ES-I3 (cell line): Measurements from ENCODE around the gene PGAP6.

Source experiments
- H3K36me3 ChIP-seq: 2 replicates; pipeline ENCODE4 v1.6.1; 2013; ENCODE audit warnings: mild to moderate bottlenecking, low read length, control low read depth, moderate library complexity; ENCODE audit not compliant: insufficient read depth
- H3K4me1 ChIP-seq: 2 replicates; pipeline ENCODE4 v1.6.1; 2013; ENCODE audit warnings: mild to moderate bottlenecking, control low read depth, low read length; ENCODE audit not compliant: insufficient read depth
- H3K9ac ChIP-seq: 2 replicates; pipeline ENCODE4 v1.6.1; 2013; ENCODE audit warnings: low read depth, mild to moderate bottlenecking, low read length, moderate library complexity
- H3K9me3 ChIP-seq: 2 replicates; pipeline ENCODE4 v1.6.1; 2013; ENCODE audit warnings: mild to moderate bottlenecking, low read length, moderate library complexity; ENCODE audit not compliant: control insufficient read depth, insufficient read depth

PGAP6 gene

DNA sequence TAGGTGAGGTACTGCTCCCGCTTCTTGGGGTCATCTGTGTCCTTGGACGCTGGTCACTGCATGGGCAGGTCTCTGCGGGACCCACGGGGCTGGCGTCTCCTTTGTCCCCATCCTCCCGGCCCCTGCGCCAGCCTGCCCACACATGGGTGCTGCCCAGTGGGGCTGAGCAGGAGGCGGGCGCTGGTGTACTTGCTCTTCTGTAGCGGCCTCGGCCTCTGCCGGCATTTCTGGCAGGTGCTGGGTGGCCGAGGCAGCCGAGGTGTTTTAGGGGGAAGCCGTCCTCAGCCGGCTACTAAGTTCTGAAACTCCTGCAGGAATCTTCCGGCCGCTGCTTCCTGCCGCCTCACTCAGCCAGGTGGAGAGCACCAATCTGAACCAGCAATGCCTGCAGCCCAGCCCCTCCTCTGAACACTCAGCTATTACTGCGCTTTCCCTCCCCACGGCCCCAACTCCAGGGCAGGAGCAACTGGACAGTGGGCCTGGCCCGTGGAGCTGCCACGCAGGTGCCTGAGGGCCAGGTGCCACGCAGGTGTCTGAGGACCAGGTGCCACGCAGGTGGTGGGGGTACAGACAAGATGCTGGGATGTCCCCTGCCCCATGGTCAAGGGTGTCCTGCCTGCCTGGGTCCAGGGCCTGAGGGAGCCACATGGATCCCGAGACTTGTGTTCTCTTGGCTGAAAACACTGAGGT lies 29.9 kb upstream of the PGAP6 start:
- Histone ChIP-seq H3K9me3 (no peaks in the 10 kb centered on the region), H3K4me1 (no peaks in the 10 kb centered on the region), H3K36me3 (0 out of 2 replicates have a peak, but pooled peaks cover 6% of the 10 kb centered on the region), H3K9ac (no peak overlapping the region)

DNA sequence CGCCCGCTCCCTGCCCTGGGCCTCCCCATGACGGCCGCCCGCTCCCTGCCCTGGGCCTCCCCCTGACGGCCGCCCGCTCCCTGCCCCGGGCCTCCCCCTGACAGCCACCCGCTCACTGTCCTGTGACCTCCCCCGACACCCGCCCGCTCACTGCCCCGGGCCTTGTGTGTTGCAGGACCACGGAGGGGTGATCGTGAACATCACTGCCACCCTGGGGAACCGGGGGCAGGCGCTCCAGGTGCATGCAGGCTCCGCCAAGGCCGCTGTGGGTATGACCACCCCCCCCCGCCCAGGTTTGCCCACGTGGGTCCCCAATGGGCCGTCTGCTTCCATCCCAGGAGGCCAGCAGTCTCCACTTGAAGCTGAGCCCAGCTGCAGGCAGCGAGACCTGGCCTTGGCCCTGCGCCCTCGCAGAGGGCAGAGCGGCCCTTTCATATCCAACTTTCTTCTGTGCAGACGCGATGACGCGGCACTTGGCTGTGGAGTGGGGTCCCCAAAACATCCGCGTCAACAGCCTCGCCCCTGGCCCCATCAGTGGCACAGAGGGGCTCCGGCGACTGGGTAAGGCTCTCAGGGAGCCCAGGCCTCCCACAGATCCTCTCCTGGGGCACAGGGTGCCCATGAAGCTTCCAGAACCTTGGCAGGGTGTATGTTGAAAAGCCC lies 28.9 kb upstream of the PGAP6 start:
- no peaks in the 10 kb centered on the region for H3K4me1 ChIP-seq
- no peak overlapping the region for H3K9ac ChIP-seq
- H3K9me3 ChIP-seq: no peaks in the 10 kb centered on the region
- H3K36me3 ChIP-seq: 0 out of 2 replicates have a peak, but pooled peaks cover 6% of the 10 kb centered on the region

DNA sequence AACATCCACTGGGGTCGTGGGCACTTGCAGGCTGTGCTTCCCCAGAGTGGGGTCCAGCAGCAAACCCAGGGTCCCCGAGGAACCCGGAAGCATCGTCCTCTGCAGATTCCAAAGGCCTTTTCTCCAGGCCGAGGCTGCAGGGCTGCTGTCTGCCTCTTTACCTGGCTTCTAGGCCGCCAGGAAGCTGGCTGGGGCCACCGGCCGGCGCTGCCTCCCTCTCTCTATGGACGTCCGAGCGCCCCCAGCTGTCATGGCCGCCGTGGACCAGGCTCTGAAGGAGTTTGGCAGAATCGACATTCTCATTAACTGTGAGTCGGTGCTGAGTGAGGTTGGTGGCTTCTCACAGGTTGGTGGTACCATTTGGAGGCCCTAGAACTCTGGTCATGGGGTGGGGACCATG lies 25.5 kb upstream of the PGAP6 start:
- H3K9me3 ChIP-seq: no peaks in the 10 kb centered on the region
- no peaks in the 10 kb centered on the region for H3K4me1 ChIP-seq
- no peak overlapping the region for H3K9ac ChIP-seq
- 0 out of 2 replicates have a peak, but pooled peaks cover 6% of the 10 kb centered on the region for H3K36me3 ChIP-seq

DNA sequence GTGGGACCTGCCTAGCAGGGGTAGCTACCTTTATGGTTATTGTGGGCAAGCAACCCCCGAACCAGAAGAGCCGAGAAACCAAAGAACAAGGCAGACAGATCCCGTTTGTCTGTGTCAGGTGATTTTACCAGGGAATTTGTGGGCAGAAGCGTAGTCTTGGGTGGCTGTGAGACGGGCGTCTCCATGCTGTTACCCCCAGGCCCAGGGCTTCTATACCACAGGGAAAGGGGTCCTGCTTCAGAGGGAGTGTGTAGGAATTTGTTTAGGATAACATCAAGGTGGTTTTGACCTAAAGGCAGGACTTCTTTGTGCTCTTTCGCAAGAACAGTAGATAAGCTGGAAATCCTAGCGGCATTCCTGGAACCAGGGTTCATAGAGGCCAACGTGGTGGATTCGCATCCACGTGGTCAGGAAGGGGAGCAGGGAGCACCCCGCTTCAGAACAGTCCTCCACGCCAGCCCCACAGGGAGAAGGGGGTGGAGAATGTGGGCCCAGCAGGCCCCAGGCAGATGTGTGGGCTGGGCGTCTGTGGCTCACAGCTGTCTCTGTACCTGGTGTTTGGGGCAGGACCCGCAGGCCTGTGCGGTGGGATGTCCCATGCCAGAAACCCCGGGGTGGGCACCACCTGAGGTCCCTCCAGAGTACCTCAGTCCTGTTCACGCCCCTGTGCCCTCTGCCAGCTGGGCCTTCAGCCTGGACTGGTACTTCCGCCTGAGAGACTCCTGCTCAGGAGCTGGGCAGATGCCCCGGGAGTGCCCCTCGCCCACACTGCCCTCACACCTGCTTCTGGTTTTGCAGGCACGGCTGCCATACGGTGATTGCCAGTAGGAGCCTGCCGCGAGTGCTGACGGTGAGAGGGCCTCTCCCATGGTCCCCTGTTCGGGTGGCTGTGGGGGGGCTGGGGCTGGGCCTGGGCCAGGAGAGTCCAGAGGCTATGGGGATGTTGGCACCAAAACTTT lies 24.0 kb upstream of the PGAP6 start:
- Histone ChIP-seq H3K4me1 (no peaks in the 10 kb centered on the region), H3K9me3 (no peaks in the 10 kb centered on the region), H3K36me3 (0 out of 2 replicates have a peak, but pooled peaks cover 6% of the 10 kb centered on the region), H3K9ac (no peak overlapping the region)

GRCh38 chr16:404971-405486 lies 23.3 kb upstream of the PGAP6 start:
- Histone ChIP-seq H3K36me3 (0 out of 2 replicates have a peak, but pooled peaks cover 6% of the 10 kb centered on the region), H3K9me3 (no peaks in the 10 kb centered on the region), H3K4me1 (peaks cover 5% of the 10 kb centered on the region; the same call in 1 of the 2 replicates), H3K9ac (no peak overlapping the region)

- H3K9ac ChIP-seq: peak within 1 kb of the TSS; percentile 95
- H3K9me3 ChIP-seq: no peaks in the 10 kb centered on the region
- H3K36me3 ChIP-seq: no peaks in the 10 kb centered on the region
- peaks cover 9% of the 10 kb centered on the region; the same call in 1 of the 2 replicates for H3K4me1 ChIP-seq
These were observed 19.9 kb upstream of the PGAP6 start, which contains the start of gene DECR2 for GRCh38 chr16:401468-402348. Gene DECR2, plus strand, starts transcription at chr16:401885. Its CDS starts 79 bp downstream, at chr16:401964.

DNA sequence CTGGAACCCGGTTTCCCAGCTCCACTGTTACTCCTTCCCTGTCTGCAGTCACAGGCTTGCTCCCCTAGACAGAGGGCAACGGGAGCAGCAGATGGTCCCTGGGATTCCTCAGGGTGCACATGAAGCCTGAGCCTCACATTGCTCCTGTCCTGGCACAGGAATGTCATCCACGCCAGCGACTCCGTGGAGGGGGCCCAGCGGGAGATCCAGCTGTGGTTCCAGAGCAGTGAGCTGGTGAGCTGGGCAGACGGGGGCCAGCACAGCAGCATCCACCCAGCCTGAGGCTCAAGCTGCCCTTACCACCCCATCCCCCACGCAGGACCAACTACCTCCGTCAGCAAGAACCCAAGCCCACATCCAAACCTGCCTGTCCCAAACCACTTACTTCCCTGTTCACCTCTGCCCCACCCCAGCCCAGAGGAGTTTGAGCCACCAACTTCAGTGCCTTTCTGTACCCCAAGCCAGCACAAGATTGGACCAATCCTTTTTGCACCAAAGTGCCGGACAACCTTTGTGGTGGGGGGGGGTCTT lies 18.3 kb upstream of the PGAP6 start:
- Histone ChIP-seq H3K9me3 (no peaks in the 10 kb centered on the region), H3K9ac (peak overlapping the region; percentile 78; the same call in 1 of the 2 replicates), H3K4me1 (peaks cover 15% of the 10 kb centered on the region; the same call in 1 of the 2 replicates), H3K36me3 (no peaks in the 10 kb centered on the region)

DNA sequence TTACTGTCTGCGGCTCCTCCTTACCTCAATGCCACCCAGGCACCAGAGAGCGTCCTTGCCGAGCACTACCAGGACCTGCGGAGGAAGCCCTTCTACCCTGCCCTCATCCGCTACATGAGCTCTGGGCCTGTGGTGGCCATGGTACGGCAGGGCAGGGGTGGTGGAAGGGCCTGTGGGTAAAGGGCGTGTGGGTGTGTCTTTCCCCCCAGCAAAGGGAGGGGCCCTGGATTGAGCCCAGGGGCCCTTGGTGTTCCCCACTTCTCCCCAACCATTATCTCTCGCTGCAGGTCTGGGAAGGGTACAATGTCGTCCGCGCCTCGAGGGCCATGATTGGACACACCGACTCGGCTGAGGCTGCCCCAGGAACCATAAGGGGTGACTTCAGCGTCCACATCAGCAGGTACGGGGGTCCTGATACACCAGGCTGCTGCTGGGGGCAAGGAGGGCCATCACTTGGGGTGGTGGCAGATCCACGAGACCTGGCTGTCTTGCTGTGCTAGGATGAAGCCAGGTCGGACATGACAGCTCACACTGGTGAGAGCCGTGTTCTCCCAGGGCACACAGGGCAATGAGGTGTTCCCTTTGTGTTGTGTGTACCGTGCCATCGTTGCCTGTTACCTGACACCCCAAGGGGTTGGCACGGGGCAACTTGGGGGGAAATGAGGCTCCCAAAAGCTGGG lies 17.7 kb upstream of the PGAP6 start:
- no peaks in the 10 kb centered on the region for H3K9me3 ChIP-seq
- peaks cover 15% of the 10 kb centered on the region; the same call in 1 of the 2 replicates for H3K4me1 ChIP-seq
- no peaks in the 10 kb centered on the region for H3K36me3 ChIP-seq
- no peak overlapping the region for H3K9ac ChIP-seq

DNA sequence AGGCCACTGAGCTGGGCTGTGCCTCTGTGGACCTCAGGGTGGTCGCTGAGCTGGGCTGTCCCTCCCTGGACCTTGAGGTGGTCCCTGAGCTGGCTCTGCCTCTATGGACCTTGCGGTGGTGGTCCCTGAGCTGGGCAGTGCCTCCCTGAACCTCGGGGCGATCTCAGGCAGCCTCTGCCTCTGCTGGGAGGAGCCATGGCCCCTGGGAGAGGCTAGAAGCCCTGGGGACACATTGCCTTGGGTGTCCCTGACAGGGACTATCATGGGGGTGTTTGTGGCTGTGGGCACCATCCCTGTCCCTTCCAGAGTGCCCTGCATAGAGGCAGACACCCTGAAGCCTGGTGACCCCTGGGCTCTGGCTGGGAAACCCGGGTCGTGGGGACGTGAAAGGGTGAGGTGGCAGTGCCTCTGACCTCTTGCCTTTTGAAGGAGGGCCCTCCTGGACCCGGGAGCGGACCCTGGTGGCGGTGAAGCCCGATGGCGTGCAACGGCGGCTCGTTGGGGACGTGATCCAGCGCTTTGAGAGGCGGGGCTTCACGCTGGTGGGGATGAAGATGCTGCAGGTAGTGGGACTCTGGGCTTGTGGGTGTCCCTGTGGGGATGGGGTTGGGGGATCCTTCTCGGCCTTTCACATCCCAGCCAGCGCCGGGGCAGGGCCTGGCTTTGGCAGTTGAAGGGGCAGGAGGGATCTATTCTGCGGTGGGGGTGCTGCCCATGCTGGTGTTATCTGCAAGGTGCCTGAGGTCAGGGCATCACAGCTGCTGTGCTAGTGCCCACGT lies 17.0 kb upstream of the PGAP6 start:
- peaks cover 15% of the 10 kb centered on the region; the same call in 1 of the 2 replicates for H3K4me1 ChIP-seq
- H3K36me3 ChIP-seq: no peaks in the 10 kb centered on the region
- H3K9me3 ChIP-seq: no peaks in the 10 kb centered on the region
- no peak overlapping the region for H3K9ac ChIP-seq

GRCh38 chr16:397736-398332 lies 16.1 kb upstream of the PGAP6 start:
- no peaks in the 10 kb centered on the region for H3K36me3 ChIP-seq
- peaks cover 15% of the 10 kb centered on the region; the same call in 1 of the 2 replicates for H3K4me1 ChIP-seq
- H3K9ac ChIP-seq: no peak overlapping the region
- no peaks in the 10 kb centered on the region for H3K9me3 ChIP-seq

DNA sequence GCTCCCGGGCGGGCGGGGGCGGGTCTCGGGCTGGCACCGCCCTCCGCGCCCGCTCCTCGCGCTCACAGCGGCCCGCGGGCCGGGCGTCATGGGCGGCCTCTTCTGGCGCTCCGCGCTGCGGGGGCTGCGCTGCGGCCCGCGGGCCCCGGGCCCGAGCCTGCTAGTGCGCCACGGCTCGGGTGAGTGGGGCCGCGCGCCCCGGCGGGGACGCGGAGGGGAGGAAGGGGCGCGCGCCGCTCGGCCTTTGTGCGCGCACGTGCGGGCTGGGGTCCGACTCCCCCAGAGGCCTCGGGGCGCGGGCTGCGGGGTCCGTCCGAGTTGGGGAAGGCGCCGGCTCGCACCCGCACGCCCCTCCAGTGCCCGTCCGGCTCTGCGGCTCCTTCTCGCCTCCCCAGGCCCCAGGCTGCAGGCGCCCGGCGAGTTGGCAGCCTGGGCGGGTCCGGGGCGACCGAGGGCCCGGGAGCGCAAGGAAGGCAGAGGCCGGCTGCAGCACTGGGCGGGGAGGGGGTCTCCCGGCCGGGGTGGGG lies 15.4 kb upstream of the PGAP6 start, which contains the start of gene NME4:
Gene NME4, plus strand, starts transcription at position 65 of the 527 bp plus-strand sequence. Its CDS starts 24 bp downstream, at position 89.
- Histone ChIP-seq H3K9ac (peak within 1 kb of the TSS; percentile 84), H3K9me3 (0 out of 2 replicates have a peak, but pooled peaks cover 4% of the 10 kb centered on the region), H3K4me1 (peaks cover 15% of the 10 kb centered on the region; the same call in 1 of the 2 replicates), H3K36me3 (no peaks in the 10 kb centered on the region; the same call in 1 of the 2 replicates)
